Tibial artery (tissue), 4 donors: ENCODE measurements around the gene TOM1.
A peak's percentile ranks its signal among the peaks of the same experiment; 100 is the strongest.

Experiments
- DNase-seq, 2 donors: peaks; one replicate each; pipeline ENCODE4 v3.0.0-alpha.2; 2019
- H3K27ac ChIP-seq, 2 donors: fragments of 200-600 bp; sonication (generic) in 1 of 2; 1 replicate in 1 of 2; 2 replicates in 1 of 2; pipeline ENCODE4 v1.5.1; 2018 to 2019; ENCODE audit warnings: mild to moderate bottlenecking in 1 of 2
- H3K27me3 ChIP-seq, 2 donors: fragments of 200-600 bp; sonication (generic) in 1 of 2; one replicate each; pipeline versions ENCODE4 v1.5.1 to v1.6.0; 2016 to 2019
- H3K36me3 ChIP-seq, 3 donors: fragments of 200-600 bp; sonication (generic) in 2 of 3; one replicate each; pipeline ENCODE4 v1.5.1; 2016 to 2019; ENCODE audit warnings: mild to moderate bottlenecking in 2 of 3
- H3K4me1 ChIP-seq, 4 donors: fragments of 200-600 bp; sonication (generic) in 2 of 4; 1 replicate in 3 of 4; 2 replicates in 1 of 4; pipeline ENCODE4 v1.5.1; 2016 to 2019
- H3K4me3 ChIP-seq, 2 donors: fragments of 200-600 bp; sonication (generic) in 1 of 2; 1 replicate in 1 of 2; 2 replicates in 1 of 2; pipeline ENCODE4 v1.5.1; 2018 to 2019; ENCODE audit warnings: mild to moderate bottlenecking in 2 of 2
- H3K9me3 ChIP-seq, 3 donors: fragments of 200-600 bp; sonication (generic) in 1 of 3; one replicate each; pipeline ENCODE4 v1.5.1; 2016 to 2019
- CTCF ChIP-seq, 2 experiments: fragments of 200-600 bp in 1 of 2; fragments of 450-650 bp in 1 of 2; IDR thresholded peaks; one replicate each; pipeline ENCODE4 v1.5.1; 2017 to 2019; ENCODE audit warnings: antibody characterized with exemption in 2 of 2, mild to moderate bottlenecking in 1 of 2, moderate library complexity in 1 of 2
- intact Hi-C: fragments of 100-400 bp; cut with DNase I; formaldehyde crosslinking; loops from one replicate; pipeline ENCODE4 v1.15.0; 2023; ENCODE audit warnings: low total_unique reads

Gene TOM1

GRCh38 chr22:35307892-35308291 is 8.2 kb downstream of the TOM1 start:
- no peak overlapping the region for H3K27ac ChIP-seq
- H3K9me3 ChIP-seq, result no peaks in the 10 kb centered on the region
- DNase-seq, result no peak
- H3K4me1 ChIP-seq, result peaks cover 0 to 23% (median 12%) of the 10 kb centered on the region in 4 donors
- no peaks in the 10 kb centered on the region for H3K27me3 ChIP-seq
- peaks cover 0 to 4% (median 0%) of the 10 kb centered on the region in 3 donors for H3K36me3 ChIP-seq
- no peak overlapping the region for H3K4me3 ChIP-seq
- intact Hi-C loops, result no loop called here
- TF ChIP-seq CTCF (IDR thresholded peaks at IDR 0.05), result no peak

- no peaks in the 10 kb centered on the region for H3K27me3 ChIP-seq
Measured at GRCh38 chr22:35308480-35309021, 8.9 kb downstream of the TOM1 start.

GRCh38 chr22:35310556-35311550 is 11.2 kb downstream of the TOM1 start:
- intact Hi-C loops, result no loop called here
- peak in 1 of 2 donors; percentile 34 for DNase-seq
- H3K36me3 ChIP-seq, result no peaks in the 10 kb centered on the region
- H3K27me3 ChIP-seq, result no peaks in the 10 kb centered on the region
- no peak for TF ChIP-seq CTCF (IDR thresholded peaks at IDR 0.05)
- H3K9me3 ChIP-seq, result no peaks in the 10 kb centered on the region
- H3K27ac ChIP-seq, result no peak overlapping the region
- no peak overlapping the region for H3K4me3 ChIP-seq
- peaks cover 0 to 52% (median 38%) of the 10 kb centered on the region in 4 donors for H3K4me1 ChIP-seq

More at GRCh38 chr22:35308480-35309021, 8.9 kb downstream of the TOM1 start:
- intact Hi-C loops, result no loop called here
- no peak overlapping the region for H3K27ac ChIP-seq
- no peaks in the 10 kb centered on the region for H3K9me3 ChIP-seq
- H3K4me3 ChIP-seq, result no peak overlapping the region
- TF ChIP-seq CTCF (IDR thresholded peaks at IDR 0.05), result no peak
- peaks cover 0 to 4% (median 0%) of the 10 kb centered on the region in 3 donors for H3K36me3 ChIP-seq
- no peak for DNase-seq
- H3K4me1 ChIP-seq, result peaks cover 0 to 29% (median 19%) of the 10 kb centered on the region in 4 donors

GRCh38 chr22:35311551-35311999 is 11.9 kb downstream of the TOM1 start:
- H3K27ac ChIP-seq, result no peak overlapping the region
- no peak overlapping the region for H3K4me3 ChIP-seq
- no peaks in the 10 kb centered on the region for H3K36me3 ChIP-seq
- peak in 1 of 2 donors; percentile 31 for DNase-seq
- no peak for TF ChIP-seq CTCF (IDR thresholded peaks at IDR 0.05)
- H3K9me3 ChIP-seq, result no peaks in the 10 kb centered on the region
- H3K4me1 ChIP-seq, result peaks cover 0 to 48% (median 39%) of the 10 kb centered on the region in 4 donors
- no peaks in the 10 kb centered on the region for H3K27me3 ChIP-seq
- intact Hi-C loops, result no loop called here

- intact Hi-C loops, result no loop called here
- Histone ChIP-seq H3K36me3 (peaks cover 0 to 6% (median 3%) of the 10 kb centered on the region in 3 donors), H3K4me3 (no peak overlapping the region), H3K27me3 (no peaks in the 10 kb centered on the region), H3K27ac (peak overlapping the region; percentile 53 to 68), H3K4me1 (peaks cover 0 to 45% (median 38%) of the 10 kb centered on the region in 4 donors), H3K9me3 (no peaks in the 10 kb centered on the region)
- TF ChIP-seq CTCF (IDR thresholded peaks at IDR 0.05), result no peak
- DNase-seq, result peak in 1 of 2 donors; percentile 53
Measured at GRCh38 chr22:35312198-35313059, 12.7 kb downstream of the TOM1 start.
